Hair follicular keratinocyte (primary cell): ENCODE measurements around the gene CENPO. TPM values are rescaled to one million over a fixed set of nuclear protein-coding genes. Genes with fewer than 3 reads are reported as not detected.

ENCODE experiments used
- total RNA-seq: library from RNA; depleted of rRNA; stranded (reverse); fragments of >200 nt; gene quantifications from 2 replicates; pipeline ENCODE4 v1.2.3, GENCODE V29; 2015

The CENPO gene
- total RNA-seq, result 9.3 and 19.8 TPM in 2 replicates

GRCh38 chr2:24792874-24793760, at the start of gene CENPO, which contains the start of gene PTRHD1:
Gene CENPO, plus strand, starts transcription at chr2:24793425. Its CDS starts 495 bp downstream, at chr2:24793920.
Gene PTRHD1, minus strand, starts transcription at chr2:24793391. Its CDS starts 14 bp downstream, at chr2:24793377.

Other genes with a start within 250 kb of the CENPO start
- gene PTRHD1, start within 50 bp of the CENPO start, total RNA-seq, result 31.9 and 32.5 TPM in 2 replicates
- gene ADCY3, start 126.8 kb downstream of the CENPO start, total RNA-seq, result 37.5 and 46.3 TPM in 2 replicates
- gene DNAJC27, start 178.5 kb downstream of the CENPO start, total RNA-seq, result 0.91 and 7.0 TPM in 2 replicates
- 0.55 and 0.61 TPM in 2 replicates for gene EFR3B, start 248.7 kb downstream of the CENPO start, total RNA-seq